HG02763 (cell line): ENCODE data around the gene PEX12.
"Not testable (repeated sequence)": the region's sequence is repeated elsewhere in the genome, so short reads cannot be mapped to it uniquely, and the experiment has no call there.

ENCODE experiments used
- ATAC-seq: cut with Tn5 transposase; IDR thresholded peaks from one replicate; pipeline ENCODE4 v1.9.1; 2021; ENCODE audit warnings: mild to moderate bottlenecking, moderate library complexity; ENCODE audit not compliant: unreplicated experiment

The PEX12 gene

DNA sequence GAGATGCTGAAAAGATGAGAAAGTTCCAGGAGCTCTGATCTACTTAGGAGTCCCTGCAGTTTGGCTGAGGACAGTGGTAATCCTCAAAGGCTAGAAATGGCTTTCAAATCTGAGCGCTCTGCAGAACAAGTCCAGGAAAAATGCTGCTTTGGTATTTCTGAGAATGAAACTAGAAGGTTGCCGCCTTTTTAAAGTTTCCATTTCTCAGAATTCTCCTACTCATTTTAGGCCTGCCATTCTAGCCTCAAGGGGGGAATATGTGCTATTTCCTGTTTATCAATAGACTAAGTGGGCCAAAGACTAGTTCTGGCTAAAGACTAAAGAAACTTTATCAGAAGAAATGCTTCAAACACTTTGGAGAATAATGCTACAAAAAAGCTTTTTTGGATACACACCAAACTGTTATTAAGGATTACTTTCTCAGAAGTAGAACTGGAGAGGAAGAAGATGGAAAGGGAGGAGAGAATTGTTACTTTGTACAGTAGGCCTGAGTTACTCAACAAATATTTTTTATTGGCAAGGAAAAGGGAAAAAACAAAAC is 40.7 kb downstream of the PEX12 start, which contains the start of gene SLFN12L:
TSS of gene SLFN12L (minus strand) at position 78 of the 541 bp plus-strand sequence. CDS start 15,314 bp downstream, outside the sequence.
- no peak for ATAC-seq

DNA sequence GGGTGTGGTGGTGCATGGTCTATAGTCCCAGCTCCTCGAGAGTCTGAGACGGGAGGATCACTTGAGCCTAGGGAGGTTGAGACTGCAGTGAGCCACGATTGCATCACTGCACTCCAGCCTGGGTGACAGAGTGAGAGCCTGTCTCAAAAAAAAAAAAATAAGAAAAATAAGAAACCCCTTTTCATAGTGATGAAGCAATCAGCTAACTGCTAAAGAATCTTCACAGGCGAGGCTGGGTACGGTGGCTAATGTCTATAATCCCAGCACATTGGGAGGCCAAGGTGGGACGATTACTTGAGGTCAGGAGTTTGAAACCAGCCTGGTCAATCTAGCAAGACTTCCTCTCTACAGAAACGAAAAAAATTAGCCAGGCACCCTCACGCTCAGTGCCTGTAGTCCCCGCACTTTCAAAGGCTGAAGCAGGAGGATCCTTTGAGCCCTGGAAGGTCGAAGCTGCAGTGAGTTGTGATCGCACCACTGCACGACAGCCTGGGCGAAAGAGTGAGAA is 41.7 kb downstream of the PEX12 start:
- ATAC-seq, result no peak

GRCh38 chr17:35535406-35535805 is 43.0 kb downstream of the PEX12 start:
- not testable (repeated sequence) for ATAC-seq

DNA sequence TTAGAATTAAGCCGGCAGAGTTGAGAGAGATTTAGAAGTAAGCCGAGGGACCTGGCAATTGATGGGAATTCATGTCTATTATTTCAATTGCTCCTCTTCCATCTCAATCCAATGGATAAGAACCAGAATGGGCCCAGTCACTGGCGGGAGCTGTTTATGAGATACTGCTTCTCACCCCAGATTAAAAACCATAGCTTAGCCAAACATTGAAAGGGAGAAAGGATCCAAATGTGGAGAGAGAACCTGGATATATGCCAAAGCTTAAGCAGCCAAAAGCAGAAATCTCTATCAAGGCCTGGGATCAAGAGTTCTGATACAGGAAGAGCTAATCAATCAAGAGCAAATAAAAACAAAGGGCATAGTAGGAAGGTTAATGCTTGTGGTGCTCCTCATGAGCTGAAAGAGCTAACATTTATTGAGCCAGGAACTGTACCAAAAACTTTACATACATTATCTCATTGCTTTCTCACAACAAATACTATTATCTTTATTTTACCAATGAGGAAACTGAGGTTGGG is 43.7 kb downstream of the PEX12 start:
- no peak for ATAC-seq

- ATAC-seq, result no peak
Measured at GRCh38 chr17:35531160-35531559, 47.2 kb downstream of the PEX12 start.

GRCh38 chr17:35529866-35530265 is 48.5 kb downstream of the PEX12 start:
- ATAC-seq, result no peak

DNA sequence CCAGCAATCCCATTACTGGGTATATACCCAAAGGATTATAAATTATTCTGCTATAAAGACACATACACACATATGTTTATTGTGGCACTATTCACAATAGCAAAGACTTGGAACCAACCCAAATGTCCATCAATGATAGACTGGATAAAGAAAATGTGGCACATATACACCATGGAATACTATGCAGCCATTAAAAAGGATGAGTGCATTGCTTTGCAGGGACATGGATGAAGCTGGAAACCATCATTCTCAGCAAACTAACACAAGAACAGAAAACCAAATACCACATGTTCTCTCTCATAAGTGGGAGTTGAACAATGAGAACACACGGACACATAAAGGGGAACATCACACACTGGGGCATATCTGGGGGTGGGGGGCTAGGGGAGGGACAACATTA is 49.0 kb downstream of the PEX12 start:
- not testable (repeated sequence) for ATAC-seq
